GOT3 (cell line): ENCODE data around the gene CDC40.
"Not testable (repeated sequence)": the region's sequence is repeated elsewhere in the genome, so short reads cannot be mapped to it uniquely, and the experiment has no call there.

Experiments
- DNase-seq: peaks from one replicate; lab custom pipeline; 2025; ENCODE audit warnings: mixed read lengths; lab: John Stamatoyannopoulos, UW

CDC40 gene

DNA sequence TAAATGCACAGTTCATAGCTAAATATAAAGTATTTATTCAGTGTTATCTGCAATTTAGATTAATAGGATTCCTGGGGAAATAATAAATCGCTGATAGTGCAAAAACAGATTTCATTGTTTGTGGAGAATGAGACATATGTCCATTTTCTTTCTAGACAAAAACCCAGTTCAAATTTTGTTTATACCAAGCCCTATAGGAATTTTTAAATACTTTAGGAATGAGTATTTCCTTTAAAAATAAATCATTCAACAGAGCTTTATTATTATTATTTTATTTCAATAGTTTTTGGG is 91.5 kb downstream of the CDC40 start:
- DNase-seq = no peak

- DNase-seq = not testable (repeated sequence)
Observed at GRCh38 chr6:110272781-110273180, 92.6 kb downstream of the CDC40 start.

DNA sequence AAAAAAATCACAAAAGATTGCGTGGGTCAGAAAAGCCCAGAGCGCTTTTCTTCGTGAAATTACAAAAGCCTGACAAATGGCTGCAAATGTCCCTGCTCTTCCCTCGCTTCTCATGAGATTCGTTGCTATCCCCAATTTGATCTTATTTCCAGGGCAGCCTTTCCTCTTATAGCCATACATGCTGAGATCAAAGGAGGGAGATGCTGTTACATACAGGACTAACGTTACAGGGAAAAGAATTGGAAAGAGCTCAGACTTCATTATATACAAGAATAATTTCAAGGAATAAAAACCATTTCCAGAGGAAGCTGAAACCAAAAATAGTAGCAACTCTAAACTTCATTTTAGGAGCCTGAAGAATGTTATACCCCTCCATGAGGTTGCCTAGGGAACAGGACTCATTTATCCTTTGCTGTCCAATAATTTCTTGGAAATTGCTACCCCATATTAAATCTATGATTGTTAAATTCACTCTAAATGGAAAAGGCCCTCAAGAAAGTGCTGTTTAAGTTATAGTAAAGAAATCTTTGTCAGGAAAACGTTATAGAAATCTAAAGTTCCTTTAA is 97.0 kb downstream of the CDC40 start:
- no peak for DNase-seq
